ENCODE results near the gene GUCD1.
"Not testable (repeated sequence)": the region's sequence is repeated elsewhere in the genome, so short reads cannot be mapped to it uniquely, and the experiment has no call there.

Gene GUCD1

GRCh38 chr22:24532075-24532474 lies 22.9 kb downstream of the GUCD1 start:
- H3K4me3 Mint-ChIP-seq = no peak overlapping the region
- H3K9me3 Mint-ChIP-seq (ENCODE audit: low read depth) = no peaks in the 10 kb centered on the region
- H3K36me3 Mint-ChIP-seq = no peaks in the 10 kb centered on the region
- H3K27ac Mint-ChIP-seq = no peak overlapping the region
- no peaks in the 10 kb centered on the region for H3K4me1 Mint-ChIP-seq (ENCODE audit: low read depth)
- no peaks in the 10 kb centered on the region for H3K27me3 Mint-ChIP-seq

GRCh38 chr22:24530968-24531367 lies 24.0 kb downstream of the GUCD1 start:
- H3K9me3 Mint-ChIP-seq (ENCODE audit: low read depth); H3K36me3 Mint-ChIP-seq; H3K27ac Mint-ChIP-seq; H3K27me3 Mint-ChIP-seq; H3K4me3 Mint-ChIP-seq; H3K4me1 Mint-ChIP-seq (ENCODE audit: low read depth): not testable (repeated sequence)

DNA sequence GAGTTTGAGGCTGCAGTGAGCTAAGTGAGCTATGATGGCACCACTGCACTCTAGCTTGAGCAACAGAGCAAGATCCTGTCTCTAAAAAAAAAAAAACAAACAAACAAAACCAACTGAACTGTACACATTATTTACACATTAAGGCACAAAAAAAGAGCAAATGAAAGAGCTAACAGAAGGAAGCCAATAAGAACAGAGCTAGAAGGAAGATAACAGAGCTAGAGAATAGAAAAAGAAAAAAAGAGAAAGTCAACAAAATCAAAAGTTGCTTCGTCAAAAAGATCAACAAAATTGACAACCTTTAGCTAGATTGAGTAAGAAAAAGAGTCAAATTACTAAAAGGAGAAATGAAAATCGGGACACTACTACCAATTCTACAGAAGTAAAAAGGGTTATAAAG lies 25.0 kb downstream of the GUCD1 start:
- peaks cover 4% of the 10 kb centered on the region for H3K4me1 Mint-ChIP-seq (ENCODE audit: low read depth)
- H3K27ac Mint-ChIP-seq = no peak overlapping the region
- H3K9me3 Mint-ChIP-seq (ENCODE audit: low read depth) = no peaks in the 10 kb centered on the region
- no peaks in the 10 kb centered on the region for H3K36me3 Mint-ChIP-seq
- H3K4me3 Mint-ChIP-seq = no peak overlapping the region
- no peaks in the 10 kb centered on the region for H3K27me3 Mint-ChIP-seq

DNA sequence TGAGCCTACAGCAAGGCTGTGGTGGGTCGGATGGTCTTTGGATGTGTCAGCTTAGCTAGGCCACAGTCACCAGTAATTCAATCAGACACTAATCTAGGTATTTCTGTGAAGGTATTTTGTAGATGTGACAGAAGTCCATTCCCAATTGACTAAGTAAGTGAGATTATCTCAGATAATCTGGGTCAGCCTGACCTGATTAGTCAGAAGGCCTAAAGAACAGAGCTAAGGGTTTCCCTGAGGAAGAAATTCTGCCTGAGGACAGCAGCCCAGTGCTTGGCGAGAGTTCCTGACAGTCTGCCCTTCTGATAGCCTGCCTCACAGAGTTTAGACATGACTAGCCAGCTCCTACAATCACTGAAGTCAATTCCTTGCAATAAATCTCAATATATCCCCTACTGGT lies 28.7 kb downstream of the GUCD1 start:
- Mint-ChIP-seq H3K4me3 (no peak overlapping the region), H3K4me1 (ENCODE audit: low read depth) (peaks cover 6% of the 10 kb centered on the region), H3K36me3 (no peaks in the 10 kb centered on the region), H3K9me3 (ENCODE audit: low read depth) (no peaks in the 10 kb centered on the region), H3K27me3 (no peaks in the 10 kb centered on the region), H3K27ac (no peak overlapping the region)

- Mint-ChIP-seq H3K27ac (no peak overlapping the region), H3K27me3 (peaks cover 1% of the 10 kb centered on the region), H3K9me3 (ENCODE audit: low read depth) (no peaks in the 10 kb centered on the region), H3K36me3 (no peaks in the 10 kb centered on the region), H3K4me3 (no peak overlapping the region), H3K4me1 (ENCODE audit: low read depth) (peaks cover 6% of the 10 kb centered on the region)
These were observed 29.4 kb downstream of the GUCD1 start for GRCh38 chr22:24525416-24526037.

- Mint-ChIP-seq H3K4me3 (no peak overlapping the region), H3K4me1 (ENCODE audit: low read depth) (peaks cover 6% of the 10 kb centered on the region), H3K27me3 (peaks cover 2% of the 10 kb centered on the region), H3K27ac (no peak overlapping the region), H3K36me3 (no peaks in the 10 kb centered on the region), H3K9me3 (ENCODE audit: low read depth) (no peaks in the 10 kb centered on the region)
These were observed 31.1 kb downstream of the GUCD1 start for GRCh38 chr22:24523873-24524272.

GRCh38 chr22:24521791-24522245 lies 33.1 kb downstream of the GUCD1 start:
- Mint-ChIP-seq H3K9me3 (ENCODE audit: low read depth) (no peaks in the 10 kb centered on the region), H3K27ac (no peak overlapping the region), H3K27me3 (peaks cover 2% of the 10 kb centered on the region), H3K4me3 (no peak overlapping the region), H3K36me3 (no peaks in the 10 kb centered on the region), H3K4me1 (ENCODE audit: low read depth) (peaks cover 6% of the 10 kb centered on the region)

DNA sequence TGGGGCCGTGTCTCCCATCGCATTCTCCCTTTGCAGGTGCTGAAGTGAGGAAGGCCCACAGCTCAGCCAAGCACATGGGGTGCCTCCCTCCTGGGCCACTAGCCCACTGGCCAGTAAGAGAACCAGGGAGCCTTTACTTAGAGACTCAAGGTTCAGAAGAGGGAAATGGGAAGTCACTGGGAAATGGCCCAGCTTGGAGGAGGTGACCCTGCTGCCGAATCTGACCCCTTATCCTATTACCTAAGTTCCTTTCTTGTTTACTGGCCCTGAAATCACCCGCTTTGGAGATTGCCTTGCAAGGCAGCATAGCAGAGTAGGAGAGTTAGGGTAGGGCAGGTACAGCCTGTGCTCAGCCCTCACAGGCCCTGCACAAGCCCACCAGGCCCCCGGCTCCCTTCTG lies 35.4 kb downstream of the GUCD1 start:
- Mint-ChIP-seq H3K27me3 (peaks cover 2% of the 10 kb centered on the region), H3K4me1 (ENCODE audit: low read depth) (peaks cover 2% of the 10 kb centered on the region), H3K4me3 (no peak overlapping the region), H3K36me3 (no peaks in the 10 kb centered on the region), H3K27ac (no peak overlapping the region), H3K9me3 (ENCODE audit: low read depth) (no peaks in the 10 kb centered on the region)

GRCh38 chr22:24518771-24519485 lies 36.0 kb downstream of the GUCD1 start:
- H3K27ac Mint-ChIP-seq = no peak overlapping the region
- H3K4me3 Mint-ChIP-seq = no peak overlapping the region
- H3K27me3 Mint-ChIP-seq = peaks cover 2% of the 10 kb centered on the region
- no peaks in the 10 kb centered on the region for H3K36me3 Mint-ChIP-seq
- H3K9me3 Mint-ChIP-seq (ENCODE audit: low read depth) = no peaks in the 10 kb centered on the region
- peaks cover 2% of the 10 kb centered on the region for H3K4me1 Mint-ChIP-seq (ENCODE audit: low read depth)

- Mint-ChIP-seq H3K4me1 (ENCODE audit: low read depth) (peaks cover 2% of the 10 kb centered on the region), H3K27me3 (peaks cover 2% of the 10 kb centered on the region), H3K9me3 (ENCODE audit: low read depth) (no peaks in the 10 kb centered on the region), H3K27ac (no peak overlapping the region), H3K36me3 (no peaks in the 10 kb centered on the region), H3K4me3 (no peak overlapping the region)
These were observed 36.7 kb downstream of the GUCD1 start for GRCh38 chr22:24518228-24518627.

DNA sequence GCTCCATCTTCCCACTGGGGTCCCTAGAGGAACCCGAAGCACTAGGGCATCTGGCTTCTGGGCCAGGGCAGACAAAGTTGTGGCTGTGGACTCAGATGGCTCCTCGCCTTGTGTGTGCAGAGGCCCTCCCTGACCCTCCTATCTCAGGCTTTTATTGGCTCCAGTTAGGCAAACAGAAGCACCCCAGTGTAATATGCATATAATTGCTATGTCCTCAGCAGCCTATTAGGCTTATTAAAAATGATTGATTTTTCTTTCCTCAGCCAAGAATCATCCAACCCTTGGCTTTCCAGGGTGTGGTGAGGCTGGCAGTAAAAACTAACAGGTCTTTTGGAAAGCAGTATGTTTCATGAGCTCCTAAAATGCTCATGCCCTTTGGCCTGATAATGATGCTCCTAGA lies 37.5 kb downstream of the GUCD1 start:
- H3K27ac Mint-ChIP-seq = no peak overlapping the region
- no peaks in the 10 kb centered on the region for H3K9me3 Mint-ChIP-seq (ENCODE audit: low read depth)
- no peaks in the 10 kb centered on the region for H3K36me3 Mint-ChIP-seq
- H3K4me3 Mint-ChIP-seq = no peak overlapping the region
- peaks cover 2% of the 10 kb centered on the region for H3K27me3 Mint-ChIP-seq
- H3K4me1 Mint-ChIP-seq (ENCODE audit: low read depth) = peaks cover 2% of the 10 kb centered on the region

GRCh38 chr22:24516301-24516737 lies 38.6 kb downstream of the GUCD1 start:
- H3K27ac Mint-ChIP-seq = no peak overlapping the region
- no peaks in the 10 kb centered on the region for H3K36me3 Mint-ChIP-seq
- peaks cover 2% of the 10 kb centered on the region for H3K4me1 Mint-ChIP-seq (ENCODE audit: low read depth)
- H3K4me3 Mint-ChIP-seq = no peak overlapping the region
- H3K9me3 Mint-ChIP-seq (ENCODE audit: low read depth) = no peaks in the 10 kb centered on the region
- peaks cover 2% of the 10 kb centered on the region for H3K27me3 Mint-ChIP-seq

DNA sequence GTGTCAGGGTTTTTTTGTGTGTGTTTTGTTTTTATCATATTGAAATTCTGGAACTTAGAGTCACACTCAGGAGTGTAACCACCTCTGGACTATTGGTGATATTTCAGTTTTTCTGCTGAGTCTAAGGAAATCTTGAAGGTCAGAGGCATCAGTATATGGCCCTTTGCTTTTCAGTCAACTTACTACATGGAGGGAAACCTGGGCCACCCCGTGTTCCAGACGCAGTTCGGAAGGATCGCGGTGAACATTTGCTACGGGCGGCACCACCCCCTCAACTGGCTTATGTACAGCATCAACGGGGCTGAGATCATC lies 40.0 kb downstream of the GUCD1 start:
- no peak overlapping the region for H3K27ac Mint-ChIP-seq
- H3K36me3 Mint-ChIP-seq = no peaks in the 10 kb centered on the region
- no peaks in the 10 kb centered on the region for H3K27me3 Mint-ChIP-seq
- peaks cover 5% of the 10 kb centered on the region for H3K4me1 Mint-ChIP-seq (ENCODE audit: low read depth)
- H3K4me3 Mint-ChIP-seq = no peak overlapping the region
- H3K9me3 Mint-ChIP-seq (ENCODE audit: low read depth) = no peaks in the 10 kb centered on the region

GRCh38 chr22:24514241-24515026 lies 40.5 kb downstream of the GUCD1 start:
- no peaks in the 10 kb centered on the region for H3K27me3 Mint-ChIP-seq
- H3K36me3 Mint-ChIP-seq = no peaks in the 10 kb centered on the region
- no peaks in the 10 kb centered on the region for H3K9me3 Mint-ChIP-seq (ENCODE audit: low read depth)
- no peak overlapping the region for H3K27ac Mint-ChIP-seq
- no peak overlapping the region for H3K4me3 Mint-ChIP-seq
- H3K4me1 Mint-ChIP-seq (ENCODE audit: low read depth) = peaks cover 5% of the 10 kb centered on the region

DNA sequence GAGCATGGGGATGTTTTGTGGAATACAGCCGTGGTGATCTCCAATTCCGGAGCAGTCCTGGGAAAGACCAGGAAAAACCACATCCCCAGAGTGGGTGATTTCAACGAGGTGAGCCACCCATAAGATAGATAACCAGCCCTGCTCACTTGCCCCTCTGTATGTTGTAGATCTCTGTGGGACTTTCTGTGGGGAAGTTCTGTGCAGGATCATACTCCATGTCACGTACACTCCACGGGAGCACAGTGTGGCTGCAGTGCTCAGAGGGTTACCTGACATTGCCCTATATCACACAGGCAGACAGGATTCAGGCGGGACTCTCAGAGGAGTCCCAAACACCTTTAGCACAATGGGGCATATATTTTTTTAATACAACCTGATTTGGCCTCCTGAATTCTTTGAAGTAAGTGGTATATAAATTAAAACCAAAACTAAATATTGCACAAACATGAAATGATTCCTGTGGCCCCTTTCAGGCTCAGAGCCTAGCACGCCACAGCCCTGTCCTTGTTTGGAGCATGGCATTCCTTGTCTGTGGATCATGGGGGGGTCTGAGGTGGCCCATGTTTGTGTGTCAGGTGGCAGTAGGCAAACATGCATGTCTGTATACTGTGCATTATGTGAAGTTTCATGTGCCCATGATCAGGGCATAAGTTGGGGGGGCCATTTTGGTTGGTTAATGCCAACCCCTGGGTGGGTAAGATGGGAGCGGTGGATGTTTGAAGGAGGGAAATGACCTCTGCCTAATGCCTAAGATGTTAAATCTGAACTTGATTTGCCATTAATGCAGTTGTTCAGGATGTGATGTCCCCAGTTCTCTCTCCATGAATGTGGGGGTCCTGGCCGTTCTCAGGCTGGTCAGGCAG lies 41.3 kb downstream of the GUCD1 start:
- no peak overlapping the region for H3K27ac Mint-ChIP-seq
- no peaks in the 10 kb centered on the region for H3K9me3 Mint-ChIP-seq (ENCODE audit: low read depth)
- H3K36me3 Mint-ChIP-seq = no peaks in the 10 kb centered on the region
- H3K4me3 Mint-ChIP-seq = no peak overlapping the region
- H3K27me3 Mint-ChIP-seq = no peaks in the 10 kb centered on the region
- peaks cover 5% of the 10 kb centered on the region for H3K4me1 Mint-ChIP-seq (ENCODE audit: low read depth)
